Kidney epithelial cell (primary cell): ENCODE results near the gene RSAD2. TPM values are rescaled to one million over a fixed set of nuclear protein-coding genes. Genes with fewer than 3 reads are reported as not detected.

Source experiments
- DNase-seq: peaks from one replicate; pipeline ENCODE4 v3.0.0-alpha.2; 2010; ENCODE audit warnings: low read depth
- H3K27me3 ChIP-seq: 2 replicates; pipeline ENCODE4 v1.6.0; 2011; ENCODE audit warnings: low read length; ENCODE audit not compliant: control insufficient read depth, insufficient read depth
- H3K36me3 ChIP-seq: 2 replicates; pipeline ENCODE4 v1.5.1; 2011; ENCODE audit warnings: low read length; ENCODE audit not compliant: control insufficient read depth, insufficient read depth
- H3K4me3 ChIP-seq: 2 replicates; pipeline ENCODE4 v1.5.1; 2011; ENCODE audit warnings: low read depth, mild to moderate bottlenecking, control low read depth, low read length
- total RNA-seq: library from RNA; depleted of rRNA; stranded (reverse); fragments of >200 nt; gene quantifications from 2 replicates; pipeline ENCODE4 v1.2.3, GENCODE V29; 2015
- TF ChIP-seq, protein P1 (sequence below): IDR thresholded peaks from 2 replicates; pipeline ENCODE4 v1.5.1; 2011; ENCODE audit warnings: mild to moderate bottlenecking, moderate library complexity, low read length, control low read depth, inconsistent platforms; ENCODE audit not compliant: insufficient read depth, poor library complexity, severe bottlenecking

RSAD2 gene
- total RNA-seq, 1 donor from 2014 or later, result 3.6 TPM

DNA sequence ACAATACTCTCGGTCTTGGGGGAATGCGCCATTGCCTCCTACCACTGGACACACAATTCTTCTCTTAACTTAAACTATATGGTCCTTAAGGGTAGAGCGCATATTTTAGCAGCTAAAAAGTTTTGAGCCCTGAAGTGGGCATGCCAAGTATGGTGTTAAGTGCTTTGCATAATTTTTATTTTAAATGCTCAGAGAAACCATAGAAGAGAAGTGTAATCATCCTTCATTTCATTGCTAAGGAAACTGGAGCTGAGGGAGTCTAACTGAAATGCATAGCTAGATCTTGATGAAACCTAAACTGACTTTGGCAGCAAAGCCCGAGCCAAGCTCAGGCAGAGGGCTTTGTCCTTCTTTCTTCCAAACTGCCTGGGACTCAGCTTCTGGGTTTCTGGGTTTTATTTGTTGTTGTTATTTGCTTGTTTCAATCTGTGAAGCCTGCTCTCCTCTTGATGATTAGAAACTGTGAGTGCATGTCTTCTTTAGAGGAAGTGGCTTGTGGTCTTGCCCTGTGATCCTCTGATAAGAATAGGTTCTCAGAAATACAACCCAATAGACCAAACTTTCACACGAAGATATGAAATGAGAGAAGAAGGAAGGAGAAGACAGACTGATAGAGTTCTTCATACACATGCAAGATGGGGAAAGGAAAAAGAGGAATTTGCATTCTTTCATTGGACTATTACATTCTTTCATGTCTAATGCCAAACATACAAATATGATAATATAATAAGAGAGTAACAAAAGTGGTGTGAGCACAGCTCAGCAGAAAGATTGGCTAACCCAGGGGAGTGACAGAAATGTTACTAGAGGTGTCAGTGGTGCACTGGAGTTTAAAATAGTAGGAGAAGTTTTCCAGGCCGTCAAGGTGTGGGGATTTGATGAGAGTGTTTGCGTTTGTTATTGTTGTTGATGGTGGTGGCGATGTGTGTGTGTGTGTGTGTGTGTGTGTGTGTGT, 32.1 kb downstream of the RSAD2 start:
- no peak for DNase-seq
- Histone ChIP-seq H3K4me3 (no peak overlapping the region), H3K27me3 (no peaks in the 10 kb centered on the region), H3K36me3 (no peaks in the 10 kb centered on the region)
- TF ChIP-seq, protein P1, sequence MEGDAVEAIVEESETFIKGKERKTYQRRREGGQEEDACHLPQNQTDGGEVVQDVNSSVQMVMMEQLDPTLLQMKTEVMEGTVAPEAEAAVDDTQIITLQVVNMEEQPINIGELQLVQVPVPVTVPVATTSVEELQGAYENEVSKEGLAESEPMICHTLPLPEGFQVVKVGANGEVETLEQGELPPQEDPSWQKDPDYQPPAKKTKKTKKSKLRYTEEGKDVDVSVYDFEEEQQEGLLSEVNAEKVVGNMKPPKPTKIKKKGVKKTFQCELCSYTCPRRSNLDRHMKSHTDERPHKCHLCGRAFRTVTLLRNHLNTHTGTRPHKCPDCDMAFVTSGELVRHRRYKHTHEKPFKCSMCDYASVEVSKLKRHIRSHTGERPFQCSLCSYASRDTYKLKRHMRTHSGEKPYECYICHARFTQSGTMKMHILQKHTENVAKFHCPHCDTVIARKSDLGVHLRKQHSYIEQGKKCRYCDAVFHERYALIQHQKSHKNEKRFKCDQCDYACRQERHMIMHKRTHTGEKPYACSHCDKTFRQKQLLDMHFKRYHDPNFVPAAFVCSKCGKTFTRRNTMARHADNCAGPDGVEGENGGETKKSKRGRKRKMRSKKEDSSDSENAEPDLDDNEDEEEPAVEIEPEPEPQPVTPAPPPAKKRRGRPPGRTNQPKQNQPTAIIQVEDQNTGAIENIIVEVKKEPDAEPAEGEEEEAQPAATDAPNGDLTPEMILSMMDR, result no peak

DNA sequence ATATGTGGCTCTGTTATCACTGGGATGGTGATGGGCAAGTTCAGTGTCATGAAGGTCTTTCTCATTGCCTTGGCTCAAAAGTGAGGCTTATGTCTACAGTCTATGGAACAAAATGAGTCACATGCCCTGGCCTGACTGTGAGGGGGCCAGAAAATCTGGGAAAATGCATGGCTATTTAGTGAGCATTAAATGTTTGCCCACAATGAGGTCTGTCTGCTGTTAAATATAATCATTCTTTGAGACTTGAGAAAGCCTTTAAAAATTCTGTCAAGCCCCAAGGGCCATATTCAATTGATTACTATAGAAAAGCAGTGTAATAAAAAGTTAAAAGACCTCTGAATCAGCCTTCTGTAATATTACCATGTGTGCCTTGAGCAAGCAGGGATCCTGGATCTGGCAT, 34.1 kb downstream of the RSAD2 start:
- no peak overlapping the region for H3K4me3 ChIP-seq
- no peaks in the 10 kb centered on the region for H3K27me3 ChIP-seq
- no peaks in the 10 kb centered on the region for H3K36me3 ChIP-seq
- TF ChIP-seq, protein P1, result no peak
- DNase-seq, result no peak

DNA sequence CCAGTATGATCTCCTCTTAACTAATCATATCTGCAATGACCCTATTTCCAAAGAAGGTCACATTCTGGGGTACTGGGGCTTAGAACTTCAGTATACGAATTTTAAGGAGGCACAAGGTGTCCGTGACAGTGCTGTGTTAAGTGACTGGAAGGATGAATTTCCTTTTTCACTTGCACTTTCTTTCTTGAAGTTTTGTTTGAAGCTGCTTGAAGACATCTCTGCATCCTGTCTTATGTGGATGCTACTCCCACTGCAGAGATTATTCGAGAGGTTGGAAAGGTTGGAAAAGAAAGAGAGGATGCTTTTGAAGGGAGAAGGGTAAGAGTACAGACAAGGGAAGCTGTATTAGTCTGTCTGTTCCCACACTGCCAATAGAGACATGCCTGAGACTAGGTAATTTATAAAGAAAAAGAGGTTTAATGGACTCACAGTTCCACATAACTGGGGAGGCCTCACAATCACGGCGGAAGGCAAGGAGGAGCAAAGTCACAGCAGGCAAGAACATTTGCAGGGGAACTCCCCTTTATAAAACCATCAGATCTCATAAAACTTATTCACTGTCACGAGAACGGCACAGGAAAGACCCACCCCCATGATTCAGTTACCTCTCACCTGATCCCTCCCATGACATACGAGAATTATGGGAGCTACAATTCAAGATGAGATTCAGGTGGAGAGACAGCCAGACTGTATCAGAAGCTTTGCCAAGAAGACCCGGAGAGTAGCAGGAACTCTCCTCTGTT, 36.0 kb downstream of the RSAD2 start:
- H3K36me3 ChIP-seq, result no peaks in the 10 kb centered on the region
- TF ChIP-seq, protein P1, result no peak
- H3K4me3 ChIP-seq, result no peak overlapping the region
- no peaks in the 10 kb centered on the region for H3K27me3 ChIP-seq
- DNase-seq, result no peak

DNA sequence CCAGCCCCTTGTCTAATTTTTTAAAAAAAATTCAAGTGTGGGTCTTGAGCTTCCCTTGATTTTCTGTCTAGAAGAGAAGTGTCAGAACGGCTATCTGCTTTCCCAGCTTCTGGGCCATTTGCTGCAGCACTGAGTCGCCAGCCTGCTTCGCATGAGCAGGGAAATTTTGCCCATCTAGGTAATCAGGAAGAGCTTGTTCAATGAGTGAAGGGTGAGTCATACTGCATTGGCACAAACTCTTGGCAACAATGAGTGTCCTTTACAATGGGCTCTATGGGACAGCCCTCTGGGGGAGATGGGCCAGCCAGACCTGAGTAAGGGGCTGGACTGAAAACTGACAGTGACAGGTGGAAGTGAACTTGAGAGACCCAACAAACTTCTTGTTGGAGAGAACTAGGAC, 37.3 kb downstream of the RSAD2 start:
- Histone ChIP-seq H3K36me3 (no peaks in the 10 kb centered on the region), H3K4me3 (no peak overlapping the region), H3K27me3 (no peaks in the 10 kb centered on the region)
- TF ChIP-seq, protein P1, result no peak
- DNase-seq, result peak; percentile 66

DNA sequence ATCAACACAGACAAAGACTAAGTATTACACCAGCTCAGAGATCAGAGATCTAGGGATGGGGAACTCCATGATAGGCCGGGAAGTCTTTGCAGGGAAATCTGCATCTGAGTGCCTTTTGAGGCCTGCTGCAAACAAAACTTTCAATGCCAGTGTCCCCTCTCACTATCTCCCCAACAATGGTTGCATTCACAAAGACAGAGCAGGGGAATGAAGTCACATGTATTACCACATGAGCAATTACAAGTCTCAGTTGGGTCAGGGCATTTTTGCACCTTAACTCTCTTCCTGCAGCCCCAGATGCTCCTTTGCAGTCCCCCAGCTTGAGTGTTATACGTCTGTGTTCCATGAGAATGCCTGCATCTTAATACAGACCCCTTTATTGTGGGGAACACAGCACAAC, 37.8 kb downstream of the RSAD2 start:
- no peak for DNase-seq
- no peaks in the 10 kb centered on the region for H3K36me3 ChIP-seq
- no peaks in the 10 kb centered on the region for H3K27me3 ChIP-seq
- H3K4me3 ChIP-seq, result no peak overlapping the region
- TF ChIP-seq, protein P1, result no peak
